ENCODE measurements around the gene CCNL1. TPM values are rescaled to one million over a fixed set of nuclear protein-coding genes. Genes with fewer than 3 reads are reported as not detected.
"Not testable (repeated sequence)": the region's sequence is repeated elsewhere in the genome, so short reads cannot be mapped to it uniquely, and the experiment has no call there.

The CCNL1 gene
- total RNA-seq, 2 experiments from 2014 or later: 163 to 215 TPM

DNA sequence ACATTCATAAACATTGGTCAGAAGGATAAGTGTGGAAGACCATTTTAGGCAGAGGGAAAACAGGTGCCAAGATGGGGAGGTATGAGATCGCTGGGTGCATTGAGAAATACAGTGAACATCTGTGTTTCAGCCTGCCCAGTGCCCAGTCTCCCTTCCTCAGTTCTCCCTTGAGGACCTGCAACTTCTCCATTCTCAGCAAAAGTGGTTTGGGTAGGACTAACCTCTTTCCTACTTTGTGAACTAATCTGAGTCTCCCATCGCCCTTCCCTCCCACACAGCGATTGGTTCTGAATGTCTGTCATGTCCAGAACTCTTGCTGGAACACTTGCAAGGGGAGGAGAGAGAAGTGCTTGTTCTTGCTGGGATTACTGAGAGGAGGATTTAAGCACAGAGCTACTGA lies 10.9 kb upstream of the CCNL1 start:
- Mint-ChIP-seq H3K27ac (no peak overlapping the region), H3K27me3 (no peaks in the 10 kb centered on the region), H3K4me1 (peaks cover 5% of the 10 kb centered on the region), H3K36me3 (ENCODE audit: low read depth) (peaks cover 2% of the 10 kb centered on the region), H3K9me3 (ENCODE audit: low read depth) (no peaks in the 10 kb centered on the region), H3K4me3 (no peak overlapping the region)
- DNase-seq (no peak), ATAC-seq (no peak)
- ChIA-PET CTCF (no interaction called here), POLR2A (interaction anchor here (1.0 to 6.1 kb wide), 2 partner anchors 8 to 11 kb away, joined by 3 to 127 read pairs; partner anchors contain the start of gene CCNL1)
- intact Hi-C loops (cut with DNase I, micrococcal nuclease): loop anchor here in 1 of 2 experiments (10.0 kb wide), 1 partner anchor 1474 kb away; the partner anchor contains the start of gene GFM1

DNA sequence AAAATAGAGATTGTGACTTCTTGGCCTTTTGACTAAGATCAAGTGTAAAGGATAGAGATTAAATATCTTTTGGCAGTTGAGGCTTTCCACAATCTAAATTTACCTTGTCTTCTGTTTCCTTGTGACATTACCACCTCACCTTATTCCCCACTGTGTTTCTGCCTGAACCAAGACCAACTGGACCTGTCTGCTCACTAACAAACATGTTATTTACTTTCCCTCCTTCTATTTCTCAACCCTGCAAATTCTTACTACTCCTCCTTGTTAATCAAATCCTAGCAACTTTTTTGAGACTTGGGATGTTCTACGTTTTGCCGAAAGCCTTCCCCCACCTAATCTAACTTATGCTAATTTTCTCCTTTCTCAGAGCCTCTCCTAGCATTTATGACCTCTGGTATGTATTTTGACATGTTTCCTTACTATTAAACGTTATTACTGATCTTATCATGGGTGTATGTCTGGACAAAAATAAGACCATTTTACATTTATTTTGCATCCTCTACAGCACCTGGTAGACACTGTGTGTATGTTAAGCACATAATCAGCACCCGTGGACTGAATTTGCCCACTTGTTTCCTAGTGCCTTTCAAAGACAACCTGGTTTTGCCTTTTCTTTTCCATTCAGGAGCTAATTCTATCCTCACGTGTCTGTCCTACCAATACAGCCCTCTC lies 7.6 kb upstream of the CCNL1 start:
- Mint-ChIP-seq H3K27me3 (no peaks in the 10 kb centered on the region), H3K9me3 (ENCODE audit: low read depth) (no peaks in the 10 kb centered on the region), H3K4me1 (peaks cover 2% of the 10 kb centered on the region), H3K36me3 (ENCODE audit: low read depth) (peaks cover 6% of the 10 kb centered on the region), H3K27ac (no peak overlapping the region), H3K4me3 (no peak overlapping the region)
- intact Hi-C loops (cut with DNase I, micrococcal nuclease): loop anchor here in 1 of 2 experiments (10.0 kb wide), 1 partner anchor 1313 kb away; the partner anchor contains the start of gene SLC33A1
- no peak for DNase-seq
- ChIA-PET POLR2A (no interaction called here), CTCF (no interaction called here)
- ATAC-seq: no peak

DNA sequence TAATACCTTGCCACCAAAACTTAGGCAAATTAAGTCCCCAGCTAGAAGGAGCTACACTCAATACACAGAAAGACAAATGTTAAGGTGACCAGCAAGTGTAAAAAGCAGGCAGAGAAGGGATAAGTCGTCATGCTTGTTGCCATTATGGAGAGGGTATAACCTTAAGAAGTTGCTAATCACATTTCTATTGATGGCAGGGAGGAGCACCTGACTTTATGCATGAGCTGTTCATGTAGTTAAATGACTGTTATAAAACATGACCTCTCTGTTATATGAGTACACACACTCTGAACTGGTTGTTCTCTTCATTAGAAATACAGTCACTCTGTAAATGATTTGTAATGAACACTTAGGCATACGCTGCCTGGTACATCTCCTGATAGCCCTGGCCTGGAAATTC lies 6.6 kb upstream of the CCNL1 start:
- H3K36me3 Mint-ChIP-seq (ENCODE audit: low read depth): peaks cover 6% of the 10 kb centered on the region
- H3K27me3 Mint-ChIP-seq: no peaks in the 10 kb centered on the region
- no peak overlapping the region for H3K4me3 Mint-ChIP-seq
- ChIA-PET CTCF (interaction anchor here (0.9 to 1.0 kb wide), 2 partner anchors 9 to 29 kb away, joined by 3 to 4 read pairs; no protein-coding TSS in a partner anchor), POLR2A (interaction anchor here (0.7 kb wide), 1 partner anchor 8 kb away, joined by 3 read pairs; no protein-coding TSS in a partner anchor)
- no peaks in the 10 kb centered on the region for H3K9me3 Mint-ChIP-seq (ENCODE audit: low read depth)
- no peak overlapping the region for H3K27ac Mint-ChIP-seq
- intact Hi-C loops (cut with DNase I, micrococcal nuclease): loop anchor here in 1 of 2 experiments (10.0 kb wide), 1 partner anchor 1312 kb away; the partner anchor contains the start of gene SLC33A1
- H3K4me1 Mint-ChIP-seq: peaks cover 4% of the 10 kb centered on the region
- ATAC-seq (peak; percentile 80), DNase-seq (no peak)

DNA sequence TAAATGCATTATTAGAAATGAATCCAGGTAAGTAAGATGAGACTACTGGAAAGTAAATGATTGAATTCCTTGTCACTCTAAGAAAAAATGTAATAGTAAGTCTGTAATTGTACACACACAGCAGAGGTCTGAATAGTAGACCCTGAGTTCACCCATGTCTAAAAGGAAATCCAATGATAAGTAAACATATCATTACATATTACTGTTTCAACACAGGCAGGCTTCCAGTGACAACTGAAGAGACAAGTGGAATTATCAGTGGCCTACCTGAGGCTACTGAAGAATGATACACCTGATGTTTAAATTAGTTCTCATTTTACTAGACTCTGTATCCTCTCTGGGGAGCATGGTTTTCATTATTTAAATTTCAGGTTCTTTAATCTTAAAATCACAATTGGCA lies 6.2 kb upstream of the CCNL1 start:
- no peak overlapping the region for H3K4me3 Mint-ChIP-seq
- DNase-seq (no peak), ATAC-seq (no peak)
- H3K27me3 Mint-ChIP-seq: no peaks in the 10 kb centered on the region
- ChIA-PET CTCF (interaction anchor here (0.9 to 1.0 kb wide), 2 partner anchors 9 to 28 kb away, joined by 3 to 4 read pairs; no protein-coding TSS in a partner anchor), POLR2A (interaction anchor here (0.7 kb wide), 1 partner anchor 9 kb away, joined by 3 read pairs; no protein-coding TSS in a partner anchor)
- intact Hi-C loops (cut with DNase I, micrococcal nuclease): loop anchor here in 1 of 2 experiments (10.0 kb wide), 1 partner anchor 1311 kb away; the partner anchor contains the start of gene SLC33A1
- peaks cover 9% of the 10 kb centered on the region for H3K36me3 Mint-ChIP-seq (ENCODE audit: low read depth)
- no peak overlapping the region for H3K27ac Mint-ChIP-seq
- no peaks in the 10 kb centered on the region for H3K9me3 Mint-ChIP-seq (ENCODE audit: low read depth)
- peaks cover 7% of the 10 kb centered on the region for H3K4me1 Mint-ChIP-seq

DNA sequence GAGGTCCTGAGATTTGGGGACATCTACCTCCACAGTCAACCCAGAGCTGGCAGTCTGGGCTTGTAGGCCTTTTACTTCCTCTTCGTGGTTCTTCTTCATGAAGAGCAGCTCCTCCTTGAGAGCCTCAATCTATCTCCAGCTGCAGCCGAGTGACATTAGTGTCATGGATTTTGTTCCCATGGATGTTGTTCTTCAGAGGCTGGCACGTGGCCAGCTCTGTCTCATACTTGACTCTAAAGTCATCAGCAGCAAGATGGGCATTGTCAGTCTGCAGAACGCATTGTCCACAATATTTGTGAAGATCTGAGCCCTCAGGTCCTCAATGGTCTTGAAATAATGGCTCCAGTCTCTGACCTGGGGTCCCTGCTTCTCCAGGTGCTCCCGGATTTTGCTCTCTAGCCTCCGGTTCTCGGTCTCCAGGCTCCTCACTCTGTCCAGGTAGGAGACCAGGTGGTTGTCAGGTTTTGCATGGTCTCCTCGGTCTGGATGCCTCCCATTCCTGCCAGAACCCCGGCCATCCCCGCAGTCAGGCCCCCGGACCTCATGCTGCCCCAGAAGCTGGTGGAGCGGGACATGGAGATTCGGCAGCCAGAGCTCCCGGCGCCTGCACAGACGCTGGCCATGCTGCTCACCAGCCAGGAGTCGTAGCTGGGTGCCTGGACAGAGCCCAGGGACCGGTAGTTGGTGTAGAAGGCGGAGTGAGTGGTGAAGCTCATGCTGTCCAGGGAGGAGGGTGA lies 3.4 kb upstream of the CCNL1 start:
- CTCF ChIA-PET: interaction anchor here (0.6 to 5.9 kb wide), 4 partner anchors 9 to 389 kb away, joined by 3 to 47 read pairs (median 4); no protein-coding TSS in a partner anchor
- Mint-ChIP-seq H3K4me3 (no peak overlapping the region), H3K4me1 (peaks cover 11% of the 10 kb centered on the region), H3K27ac (no peak overlapping the region), H3K9me3 (ENCODE audit: low read depth) (no peaks in the 10 kb centered on the region), H3K36me3 (ENCODE audit: low read depth) (peaks cover 25% of the 10 kb centered on the region), H3K27me3 (no peaks in the 10 kb centered on the region)
- DNase-seq (no peak), ATAC-seq (no peak)
- POLR2A ChIA-PET: interaction anchor here (1.8 kb wide), 1 partner anchor 11 kb away, joined by 11 read pairs; no protein-coding TSS in a partner anchor
- intact Hi-C loops (cut with DNase I, micrococcal nuclease): loop anchor here in 1 of 2 experiments (10.0 kb wide), 1 partner anchor 1309 kb away; the partner anchor contains the start of gene SLC33A1

DNA sequence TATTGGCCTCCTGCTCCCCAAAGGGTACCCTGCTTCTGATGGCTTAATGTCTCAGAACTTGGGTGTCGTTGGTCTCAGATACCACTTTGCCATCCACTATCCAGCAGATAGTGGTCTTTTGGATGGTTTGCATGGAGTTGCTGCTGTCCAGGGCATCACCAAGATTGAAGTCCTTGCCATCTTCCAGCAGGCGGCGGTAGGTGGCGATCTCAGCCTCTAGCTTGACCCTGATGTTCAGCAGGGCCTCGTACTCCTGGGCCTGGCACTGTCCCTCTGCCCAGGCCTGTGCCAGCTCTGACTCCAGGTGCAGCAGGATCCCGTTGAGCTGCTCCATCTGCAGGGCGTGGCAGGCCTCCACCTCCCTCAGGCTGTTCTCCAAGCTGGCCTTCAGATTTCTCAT lies 2.7 kb upstream of the CCNL1 start:
- not testable (repeated sequence) for H3K27me3 Mint-ChIP-seq; H3K4me3 Mint-ChIP-seq; ATAC-seq; H3K9me3 Mint-ChIP-seq (ENCODE audit: low read depth); H3K27ac Mint-ChIP-seq
- ChIA-PET CTCF (interaction anchor here (0.6 to 5.9 kb wide), 4 partner anchors 10 to 388 kb away, joined by 3 to 47 read pairs (median 4); no protein-coding TSS in a partner anchor), POLR2A (interaction anchor here (0.7 to 1.8 kb wide), 2 partner anchors 9 to 12 kb away, joined by 3 to 11 read pairs; no protein-coding TSS in a partner anchor)
- peaks cover 18% of the 10 kb centered on the region for H3K4me1 Mint-ChIP-seq
- intact Hi-C loops (cut with DNase I, micrococcal nuclease): loop anchor here in 1 of 2 experiments (1.0 to 10.0 kb wide), 2 partner anchors 77 to 1308 kb away; partner anchors contain the start of gene SLC33A1
- peak; percentile 53 for DNase-seq
- H3K36me3 Mint-ChIP-seq (ENCODE audit: low read depth): peaks cover 33% of the 10 kb centered on the region

DNA sequence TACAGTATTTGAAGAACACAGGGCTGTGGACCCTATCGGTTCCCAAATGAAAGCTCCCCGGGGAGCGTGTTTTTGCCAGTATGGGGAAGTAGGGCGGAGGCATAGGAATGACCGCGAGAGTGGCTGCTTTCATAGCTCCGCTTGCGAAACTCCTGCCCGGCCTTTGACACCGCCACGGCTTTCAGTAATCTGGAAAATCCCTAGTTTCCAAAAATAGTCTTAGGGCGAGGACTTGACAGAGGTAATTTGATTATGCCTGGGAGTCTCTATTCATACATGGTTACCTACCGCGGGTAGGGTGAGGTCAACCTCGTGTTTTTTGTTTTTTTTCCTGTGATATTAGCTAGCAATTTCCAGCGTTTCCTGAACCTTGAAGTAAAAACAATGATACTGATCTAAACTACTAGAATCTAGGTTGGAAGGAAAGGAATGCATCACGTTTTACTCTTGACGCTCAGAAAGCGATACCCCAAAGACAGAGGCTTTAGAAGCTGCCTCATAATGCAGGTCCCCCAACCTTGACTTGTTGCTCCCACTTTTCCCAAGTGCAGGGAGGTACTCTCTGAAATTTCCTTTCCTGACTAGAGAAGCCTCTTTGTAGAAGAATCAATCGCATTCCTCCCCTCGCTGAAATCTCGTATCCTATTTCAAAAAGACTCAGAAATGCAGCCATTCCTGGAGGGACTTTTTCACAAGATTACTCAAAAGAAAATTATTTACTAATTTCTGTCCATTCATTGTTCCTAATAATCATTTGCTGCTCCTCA lies 894 bp upstream of the CCNL1 start:
- ChIA-PET CTCF (interaction anchor here (0.7 to 5.9 kb wide), 10 partner anchors 8 to 80 kb away, joined by 3 to 47 read pairs (median 5); no protein-coding TSS in a partner anchor), POLR2A (interaction anchor here (0.6 to 3.4 kb wide), 7 partner anchors 12 to 1291 kb away, joined by 3 to 127 read pairs (median 4); partner anchors contain the start of gene SSR3)
- Mint-ChIP-seq H3K27me3 (no peaks in the 10 kb centered on the region), H3K4me1 (peaks cover 32% of the 10 kb centered on the region), H3K27ac (peak overlapping the region; percentile 97), H3K4me3 (peak overlapping the region; percentile 84), H3K9me3 (ENCODE audit: low read depth) (no peaks in the 10 kb centered on the region), H3K36me3 (ENCODE audit: low read depth) (peaks cover 50% of the 10 kb centered on the region)
- DNase-seq (peak; percentile 74), ATAC-seq (peak; percentile 23)
- intact Hi-C loops (cut with DNase I, micrococcal nuclease): loop anchor here (1.0 to 10.0 kb wide), 10 partner anchors 14 to 1307 kb away; partner anchors contain the start of genes SLC33A1 (in 2 of the 2), SSR3 (in 2 of the 2), TIPARP (in 2 of the 2) and GMPS (in 1 of the 2)

DNA sequence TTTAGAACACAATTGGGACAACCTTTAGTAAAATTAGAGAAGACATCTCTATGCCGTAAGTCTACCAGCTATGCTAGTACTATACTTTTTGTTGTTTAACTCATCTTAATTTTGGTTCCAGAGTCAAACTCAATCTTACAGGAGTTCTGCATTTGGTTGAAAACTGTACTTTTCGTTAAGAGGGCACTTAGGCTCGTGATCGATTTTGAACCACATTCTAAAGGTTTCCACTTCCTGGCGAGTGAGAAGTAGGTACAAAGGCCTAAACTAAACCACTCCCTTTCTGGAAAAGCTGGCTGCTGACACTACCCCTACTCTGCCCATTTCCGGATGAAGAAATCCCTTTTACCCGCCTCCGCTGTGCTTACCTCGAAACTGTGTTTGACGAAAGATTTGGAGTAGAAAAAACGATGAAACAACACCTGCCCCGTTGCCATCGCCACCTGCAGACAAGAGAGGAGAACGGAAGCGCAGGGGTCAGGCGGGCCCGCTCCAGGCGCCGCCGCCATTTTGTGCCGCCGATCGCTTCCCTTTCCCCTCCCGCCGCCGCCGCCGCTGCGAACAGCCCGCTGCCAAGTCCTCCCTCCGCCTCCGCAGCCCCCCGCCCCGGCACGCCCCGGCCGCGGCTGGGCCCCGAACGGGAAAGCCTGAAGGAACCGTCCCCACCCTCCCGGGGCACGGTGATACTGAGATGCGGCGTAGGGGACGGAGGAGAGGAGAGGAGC lies 748 bp downstream of the CCNL1 start:
- ChIA-PET CTCF (interaction anchor here (0.7 to 5.9 kb wide), 4 partner anchors 9 to 1009 kb away, joined by 3 to 47 read pairs (median 3); no protein-coding TSS in a partner anchor), POLR2A (interaction anchor here (1.0 to 3.4 kb wide), 3 partner anchors 11 to 29 kb away, joined by 5 to 127 read pairs (median 34); no protein-coding TSS in a partner anchor)
- H3K27ac Mint-ChIP-seq: peak overlapping the region; percentile 97
- intact Hi-C loops (cut with DNase I, micrococcal nuclease): loop anchor here (1.0 to 2.0 kb wide), 3 partner anchors 11 to 70 kb away; no protein-coding TSS in a partner anchor
- H3K4me1 Mint-ChIP-seq: peaks cover 46% of the 10 kb centered on the region
- DNase-seq (peak; percentile 92), ATAC-seq (peak; percentile 72)
- H3K9me3 Mint-ChIP-seq (ENCODE audit: low read depth): no peaks in the 10 kb centered on the region
- H3K4me3 Mint-ChIP-seq: peak overlapping the region; percentile 84
- H3K27me3 Mint-ChIP-seq: no peaks in the 10 kb centered on the region
- peaks cover 63% of the 10 kb centered on the region for H3K36me3 Mint-ChIP-seq (ENCODE audit: low read depth)

DNA sequence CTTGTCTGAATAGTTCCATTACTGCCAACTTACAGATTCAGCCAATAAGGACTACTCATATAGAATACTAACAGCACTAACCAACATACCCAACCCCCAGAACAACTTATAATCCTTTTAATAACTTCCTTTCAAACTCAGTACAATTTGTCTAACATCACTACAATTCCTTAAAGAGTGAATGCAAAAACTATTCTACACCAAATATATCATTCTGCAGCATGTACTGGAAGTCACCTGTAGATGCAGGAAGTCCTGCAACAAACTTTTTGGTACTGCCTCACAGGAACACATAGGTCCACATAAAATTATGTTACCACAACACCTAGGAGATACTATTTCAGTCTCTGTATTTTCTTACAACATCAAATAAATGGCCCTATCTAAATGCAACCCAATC lies 2.1 kb downstream of the CCNL1 start:
- Mint-ChIP-seq H3K27ac (peak overlapping the region; percentile 97), H3K9me3 (ENCODE audit: low read depth) (no peaks in the 10 kb centered on the region), H3K4me3 (peak overlapping the region; percentile 84), H3K27me3 (no peaks in the 10 kb centered on the region), H3K4me1 (peaks cover 55% of the 10 kb centered on the region), H3K36me3 (ENCODE audit: low read depth) (peaks cover 70% of the 10 kb centered on the region)
- intact Hi-C loops (cut with DNase I, micrococcal nuclease): loop anchor here (1.0 to 2.0 kb wide), 3 partner anchors 8 to 43 kb away; no protein-coding TSS in a partner anchor
- ChIA-PET POLR2A (no interaction called here), CTCF (no interaction called here)
- ATAC-seq (no peak), DNase-seq (no peak)

Data from activated CD4-positive, alpha-beta T cell treated with anti-CD3 and anti-CD28 coated beads for 36 hours (primary cell).